NK-92 (cell line): ENCODE results near the gene PCDHGA5.
"Not testable (repeated sequence)": the region's sequence is repeated elsewhere in the genome, so short reads cannot be mapped to it uniquely, and the experiment has no call there.

Source experiments
- DNase-seq: peaks from one replicate; lab custom pipeline; 2025; ENCODE audit not compliant: unreplicated experiment; lab: John Stamatoyannopoulos, UW

The PCDHGA5 gene

GRCh38 chr5:141349917-141350619 is 13.9 kb upstream of the PCDHGA5 start, which contains the start of gene PCDHGB1:
Gene PCDHGB1, plus strand, starts transcription at chr5:141350099. Its CDS starts 162 bp downstream, at chr5:141350261.
- no peak for DNase-seq

DNA sequence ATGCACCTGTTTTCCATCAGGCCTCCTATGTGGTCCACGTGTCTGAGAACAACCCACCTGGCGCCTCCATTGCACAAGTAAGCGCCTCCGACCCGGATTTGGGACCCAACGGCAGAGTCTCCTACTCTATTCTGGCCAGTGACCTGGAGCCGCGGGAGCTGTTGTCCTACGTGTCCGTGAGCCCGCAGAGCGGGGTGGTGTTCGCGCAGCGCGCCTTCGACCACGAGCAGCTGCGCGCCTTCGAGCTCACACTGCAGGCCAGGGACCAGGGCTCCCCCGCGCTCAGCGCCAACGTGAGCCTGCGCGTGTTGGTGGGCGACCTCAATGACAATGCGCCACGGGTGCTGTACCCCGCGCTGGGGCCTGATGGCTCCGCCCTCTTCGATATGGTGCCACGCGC is 12.4 kb upstream of the PCDHGA5 start:
- DNase-seq, result no peak

DNA sequence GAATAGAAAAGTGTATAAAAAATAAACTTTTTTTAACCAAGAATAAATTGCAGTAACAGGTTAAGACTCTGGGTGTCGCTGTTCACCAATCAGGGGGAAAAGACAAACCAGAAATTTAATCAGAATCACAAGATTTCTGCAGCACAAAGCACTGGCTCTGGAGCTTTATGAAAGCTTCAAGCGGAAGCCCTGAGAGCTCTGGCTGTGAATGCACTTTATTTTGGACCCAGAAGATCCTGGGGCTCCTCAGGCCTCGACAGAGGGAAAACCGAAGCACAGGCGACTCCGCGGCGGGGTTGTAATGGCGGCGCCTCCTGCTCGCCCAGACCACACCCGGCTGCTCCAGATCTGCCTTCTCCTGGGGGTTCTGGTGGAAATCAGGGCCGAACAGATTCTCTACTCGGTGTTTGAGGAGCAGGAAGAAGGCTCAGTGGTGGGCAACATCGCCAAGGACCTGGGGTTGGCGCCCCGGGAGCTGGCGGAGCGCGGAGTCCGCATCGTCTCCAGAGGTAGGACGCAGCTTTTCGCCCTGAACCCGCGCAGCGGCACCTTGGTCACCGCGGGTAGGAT is 9.0 kb upstream of the PCDHGA5 start, which contains the start of gene PCDHGA4:
Gene PCDHGA4, plus strand, starts transcription at position 122 of the 570 bp plus-strand sequence. Its CDS starts 87 bp downstream, at position 209.
- DNase-seq, result no peak

- DNase-seq, result no peak
Observed at GRCh38 chr5:141355641-141356040, 8.3 kb upstream of the PCDHGA5 start.

DNA sequence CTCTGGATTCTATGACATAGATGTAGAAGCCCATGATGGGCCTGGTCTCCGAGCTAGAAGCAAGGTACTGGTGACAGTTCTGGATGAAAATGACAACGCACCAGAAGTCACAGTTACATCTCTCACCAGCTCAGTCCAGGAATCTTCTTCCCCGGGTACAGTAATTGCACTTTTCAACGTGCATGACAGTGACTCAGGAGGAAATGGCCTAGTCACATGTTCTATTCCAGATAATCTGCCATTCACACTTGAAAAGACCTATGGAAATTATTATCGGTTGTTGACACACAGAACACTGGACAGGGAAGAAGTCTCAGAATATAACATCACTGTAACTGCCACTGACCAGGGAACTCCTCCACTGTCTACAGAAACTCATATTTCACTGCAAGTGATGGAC is 7.8 kb upstream of the PCDHGA5 start:
- no peak for DNase-seq

- no peak for DNase-seq
Observed at GRCh38 chr5:141356950-141357349, 7.0 kb upstream of the PCDHGA5 start.

GRCh38 chr5:141359790-141360426 is 4.1 kb upstream of the PCDHGA5 start, which contains the start of gene PCDHGB2:
Gene PCDHGB2, plus strand, starts transcription at chr5:141359994. Its CDS starts 142 bp downstream, at chr5:141360136.
- DNase-seq, result no peak

GRCh38 chr5:141360685-141361084 is 3.3 kb upstream of the PCDHGA5 start:
- no peak for DNase-seq

DNA sequence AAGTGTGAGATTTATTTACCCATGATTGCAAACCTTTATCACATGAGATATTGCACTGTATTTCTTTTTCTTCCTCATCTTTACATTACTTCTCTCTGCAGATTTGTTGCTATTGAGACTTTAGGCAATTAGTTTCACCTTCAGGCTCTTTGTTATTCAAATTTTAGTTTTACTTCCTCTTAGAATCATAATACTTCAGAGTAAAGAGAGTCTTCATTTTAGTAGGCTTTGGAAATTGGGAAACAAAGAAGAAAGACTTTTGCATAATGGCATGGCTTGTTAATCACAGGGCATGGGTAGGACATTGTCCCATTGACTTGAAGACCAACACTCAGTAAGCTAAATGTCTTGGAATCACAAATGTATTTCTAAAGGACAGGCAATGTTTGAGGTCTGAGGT is 1.2 kb upstream of the PCDHGA5 start:
- no peak for DNase-seq

DNA sequence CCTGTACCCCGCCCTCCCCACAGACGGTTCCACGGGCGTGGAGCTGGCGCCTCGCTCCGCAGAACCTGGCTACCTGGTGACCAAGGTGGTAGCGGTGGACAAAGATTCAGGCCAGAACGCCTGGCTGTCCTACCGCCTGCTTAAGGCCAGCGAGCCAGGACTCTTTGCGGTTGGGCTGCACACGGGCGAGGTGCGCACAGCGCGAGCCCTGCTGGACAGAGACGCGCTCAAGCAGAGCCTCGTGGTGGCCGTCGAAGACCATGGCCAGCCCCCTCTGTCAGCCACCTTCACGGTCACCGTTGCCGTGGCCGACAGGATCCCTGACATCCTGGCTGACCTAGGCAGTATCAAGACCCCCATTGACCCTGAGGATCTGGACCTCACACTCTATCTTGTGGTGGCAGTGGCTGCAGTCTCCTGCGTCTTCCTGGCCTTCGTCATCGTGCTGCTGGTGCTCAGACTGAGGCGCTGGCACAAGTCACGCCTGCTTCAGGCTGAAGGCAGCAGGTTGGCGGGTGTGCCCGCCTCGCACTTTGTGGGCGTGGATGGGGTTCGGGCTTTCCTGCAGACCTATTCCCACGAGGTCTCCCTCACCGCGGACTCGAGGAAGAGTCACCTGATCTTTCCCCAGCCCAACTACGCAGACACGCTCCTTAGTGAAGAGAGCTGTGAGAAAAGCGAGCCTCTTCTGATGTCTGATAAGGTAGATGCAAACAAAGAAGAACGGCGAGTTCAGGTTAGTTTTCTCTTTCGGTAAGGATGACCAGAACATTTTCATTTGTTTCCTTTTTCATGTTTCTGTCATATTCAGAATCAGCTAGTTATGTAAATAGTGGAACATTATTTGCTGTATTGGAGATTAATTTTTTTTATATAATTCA is 2.3 kb downstream of the PCDHGA5 start:
- no peak for DNase-seq

DNA sequence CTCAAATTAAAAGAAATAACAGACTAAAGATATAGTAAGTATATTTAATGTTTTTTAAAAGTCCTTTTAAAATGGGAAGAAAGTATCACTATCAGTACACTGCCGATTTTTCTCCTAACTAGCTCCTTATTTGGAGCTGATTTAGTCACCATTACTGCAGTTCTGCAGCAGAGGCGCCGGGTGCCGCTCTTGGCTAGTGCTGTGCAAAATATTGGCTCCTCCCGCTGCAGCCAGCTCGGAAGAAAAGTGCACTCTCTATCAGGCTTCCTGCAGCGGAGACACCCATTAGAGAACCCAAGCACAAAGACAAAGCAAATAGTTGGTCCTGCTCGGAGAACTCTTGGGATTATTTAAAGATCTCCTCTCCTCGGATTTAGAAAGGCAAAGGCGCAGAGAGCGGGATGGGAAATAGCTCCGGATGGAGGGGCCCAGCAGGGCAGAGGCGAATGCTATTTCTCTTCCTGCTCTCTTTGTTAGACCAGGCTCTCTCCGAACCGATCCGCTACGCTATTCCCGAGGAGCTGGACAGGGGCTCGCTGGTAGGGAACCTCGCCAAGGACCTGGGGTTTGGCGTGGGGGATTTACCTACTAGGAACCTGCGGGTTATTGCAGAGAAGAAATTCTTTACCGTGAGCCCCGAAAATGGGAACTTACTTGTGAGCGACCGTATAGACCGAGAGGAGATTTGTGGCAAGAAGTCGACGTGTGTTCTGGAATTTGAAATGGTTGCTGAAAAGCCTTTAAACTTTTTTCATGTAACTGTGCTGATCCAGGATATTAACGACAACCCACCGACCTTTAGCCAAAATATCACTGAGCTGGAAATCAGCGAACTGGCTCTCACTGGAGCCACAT is 6.3 kb downstream of the PCDHGA5 start, which contains the start of gene PCDHGB3:
Gene PCDHGB3, plus strand, starts transcription at position 249 of the 855 bp plus-strand sequence. Its CDS starts 153 bp downstream, at position 402.
- DNase-seq, result no peak

GRCh38 chr5:141371572-141372475 is 7.9 kb downstream of the PCDHGA5 start:
- no peak for DNase-seq

DNA sequence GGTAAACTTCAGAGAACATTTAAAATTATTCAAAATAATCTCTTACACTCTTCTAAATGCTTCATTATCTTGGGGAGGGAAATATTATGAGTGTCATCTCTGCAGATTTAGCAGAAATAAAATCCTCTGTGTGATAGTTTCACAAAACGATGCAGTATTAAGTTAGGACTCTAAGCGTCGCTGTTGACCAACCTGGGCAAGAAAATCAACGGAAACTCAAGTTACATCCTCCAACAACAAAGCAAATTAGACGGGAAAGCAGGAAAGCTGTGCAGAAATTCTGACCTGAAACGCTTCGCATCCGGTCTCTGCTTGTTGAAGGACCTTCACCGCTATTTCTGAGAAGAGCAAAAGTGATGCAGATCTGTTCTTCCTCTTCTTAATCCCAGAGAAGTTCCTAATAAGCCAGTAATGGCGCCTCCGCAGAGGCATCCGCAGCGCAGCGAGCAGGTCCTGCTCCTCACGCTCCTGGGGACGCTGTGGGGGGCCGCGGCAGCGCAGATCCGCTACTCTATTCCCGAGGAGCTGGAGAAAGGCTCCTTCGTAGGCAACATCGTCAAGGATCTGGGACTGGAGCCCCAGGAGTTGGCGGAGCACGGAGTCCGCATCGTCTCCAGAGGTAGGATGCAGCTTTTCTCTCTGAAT is 9.8 kb downstream of the PCDHGA5 start, which contains the start of gene PCDHGA6:
Gene PCDHGA6, plus strand, starts transcription at position 219 of the 645 bp plus-strand sequence. Its CDS starts 193 bp downstream, at position 412.
- DNase-seq, result no peak

GRCh38 chr5:141374627-141375026 is 10.7 kb downstream of the PCDHGA5 start:
- no peak for DNase-seq

DNA sequence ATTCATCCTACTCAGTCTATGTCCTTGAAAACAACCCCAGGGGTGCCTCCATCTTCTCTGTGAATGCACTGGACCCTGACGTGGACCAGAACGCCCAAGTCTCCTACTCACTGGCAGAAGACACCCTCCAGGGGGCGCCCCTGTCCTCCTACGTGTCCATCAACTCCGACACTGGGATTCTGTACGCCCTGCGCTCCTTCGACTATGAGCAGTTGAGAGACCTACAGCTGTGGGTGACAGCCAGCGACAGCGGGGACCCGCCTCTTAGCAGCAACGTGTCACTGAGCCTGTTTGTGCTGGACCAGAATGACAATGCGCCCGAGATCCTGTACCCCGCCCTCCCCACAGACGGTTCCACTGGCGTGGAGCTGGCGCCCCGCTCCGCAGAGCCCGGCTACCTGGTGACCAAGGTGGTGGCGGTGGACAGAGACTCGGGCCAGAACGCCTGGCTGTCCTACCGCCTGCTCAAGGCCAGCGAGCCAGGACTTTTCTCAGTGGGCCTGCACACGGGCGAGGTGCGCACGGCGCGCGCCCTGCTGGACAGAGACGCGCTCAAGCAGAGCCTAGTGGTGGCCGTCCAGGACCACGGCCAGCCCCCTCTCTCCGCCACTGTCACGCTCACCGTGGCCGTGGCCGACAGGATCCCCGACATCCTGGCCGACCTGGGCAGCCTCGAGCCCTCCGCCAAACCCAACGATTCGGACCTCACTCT is 11.6 kb downstream of the PCDHGA5 start:
- DNase-seq, result not testable (repeated sequence)

DNA sequence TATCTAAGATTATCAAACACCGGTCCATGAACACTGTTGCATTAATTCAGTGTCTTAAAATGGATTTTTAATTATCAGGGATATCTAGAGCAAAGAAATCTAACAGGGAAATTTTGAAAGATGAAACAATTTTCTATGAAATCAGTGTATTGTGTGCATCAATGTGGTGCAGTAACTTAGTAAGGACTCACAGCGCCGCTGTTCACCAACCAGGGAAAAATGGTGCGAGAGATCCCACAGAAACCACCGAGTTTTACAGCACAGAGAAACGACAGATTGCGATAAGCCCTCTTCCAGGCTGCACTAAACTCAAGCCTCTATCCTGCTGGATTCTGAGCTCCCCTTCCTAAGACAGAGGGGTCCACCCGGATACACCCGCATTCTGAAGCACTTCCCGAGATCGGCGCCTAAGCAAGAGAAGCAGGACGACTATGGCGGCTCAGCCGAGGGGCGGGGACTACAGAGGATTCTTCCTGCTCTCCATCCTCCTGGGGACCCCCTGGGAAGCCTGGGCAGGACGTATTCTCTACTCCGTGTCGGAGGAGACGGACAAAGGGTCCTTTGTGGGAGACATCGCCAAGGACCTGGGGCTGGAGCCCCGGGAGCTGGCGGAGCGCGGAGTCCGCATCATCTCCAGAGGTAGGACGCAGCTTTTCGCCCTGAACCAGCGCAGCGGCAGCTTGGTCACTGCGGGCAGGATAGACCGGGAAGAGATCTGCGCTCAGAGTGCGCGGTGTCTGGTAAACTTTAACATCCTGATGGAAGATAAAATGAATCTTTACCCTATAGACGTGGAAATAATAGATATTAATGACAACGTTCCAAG is 18.7 kb downstream of the PCDHGA5 start, which contains the start of gene PCDHGA7:
Gene PCDHGA7, plus strand, starts transcription at position 274 of the 826 bp plus-strand sequence. Its CDS starts 158 bp downstream, at position 432.
- no peak for DNase-seq

GRCh38 chr5:141383345-141383744 is 19.4 kb downstream of the PCDHGA5 start:
- DNase-seq, result no peak
